ENCODE results near the gene SLC9A9. TPM values are rescaled to one million over a fixed set of nuclear protein-coding genes. Genes with fewer than 3 reads are reported as not detected.

Gene SLC9A9
- total and polyA plus RNA-seq, 2 donors from 2014 or later = 3.7 to 16.5 TPM

- Histone ChIP-seq H3K9me3 (ENCODE audit: control insufficient read depth in 2 of 3, insufficient read depth in 1 of 3, low read length in 3 of 3) (no peaks in the 10 kb centered on the region), H3K27me3 (ENCODE audit: control insufficient read depth, insufficient read depth, low read length) (no peaks in the 10 kb centered on the region), H3K4me1 (ENCODE audit: control insufficient read depth in 2 of 3, insufficient read depth in 2 of 3, low read depth in 1 of 3, low read length in 3 of 3) (no peaks in the 10 kb centered on the region), H3K36me3 (ENCODE audit: control insufficient read depth in 2 of 3, insufficient read depth in 3 of 3, low read length in 3 of 3) (no peaks in the 10 kb centered on the region), H3K9ac (ENCODE audit: low read length in 3 of 3) (no peak overlapping the region), H3K4me3 (ENCODE audit: low read length in 3 of 3) (no peak overlapping the region), H3K27ac (ENCODE audit: low read depth in 2 of 2, low read length in 2 of 2) (no peak overlapping the region)
- FAIRE-seq = no peak
- intact Hi-C loops (cut with DNase I) = no loop called here
- TF ChIP-seq CTCF (IDR thresholded peaks at IDR 0.05; ENCODE audit: borderline replicate concordance, extremely low read depth, insufficient read depth) = no peak
- no peak for DNase-seq
These were observed 6.9 kb upstream of the SLC9A9 start for GRCh38 chr3:143855183-143855582.

- no peak for DNase-seq
- no peaks in the 10 kb centered on the region for H3K9me3 ChIP-seq (ENCODE audit: control insufficient read depth in 2 of 3, insufficient read depth in 1 of 3, low read length in 3 of 3)
- H3K4me3 ChIP-seq (ENCODE audit: low read length in 3 of 3) = no peak overlapping the region
- intact Hi-C loops (cut with DNase I) = no loop called here
- no peak overlapping the region for H3K27ac ChIP-seq (ENCODE audit: low read depth in 2 of 2, low read length in 2 of 2)
- H3K36me3 ChIP-seq (ENCODE audit: control insufficient read depth in 2 of 3, insufficient read depth in 3 of 3, low read length in 3 of 3) = no peaks in the 10 kb centered on the region
- TF ChIP-seq CTCF (IDR thresholded peaks at IDR 0.05; ENCODE audit: borderline replicate concordance, extremely low read depth, insufficient read depth) = no peak
- no peak for FAIRE-seq
- no peaks in the 10 kb centered on the region for H3K27me3 ChIP-seq (ENCODE audit: control insufficient read depth, insufficient read depth, low read length)
- no peak overlapping the region for H3K9ac ChIP-seq (ENCODE audit: low read length in 3 of 3)
- H3K4me1 ChIP-seq (ENCODE audit: control insufficient read depth in 2 of 3, insufficient read depth in 2 of 3, low read depth in 1 of 3, low read length in 3 of 3) = no peaks in the 10 kb centered on the region
These were observed 3.2 kb upstream of the SLC9A9 start for GRCh38 chr3:143851331-143852017.

GRCh38 chr3:143850877-143851276 is 2.6 kb upstream of the SLC9A9 start:
- Histone ChIP-seq H3K4me3 (ENCODE audit: low read length in 3 of 3) (no peak overlapping the region), H3K9ac (ENCODE audit: low read length in 3 of 3) (no peak overlapping the region), H3K27me3 (ENCODE audit: control insufficient read depth, insufficient read depth, low read length) (no peaks in the 10 kb centered on the region), H3K4me1 (ENCODE audit: control insufficient read depth in 2 of 3, insufficient read depth in 2 of 3, low read depth in 1 of 3, low read length in 3 of 3) (no peaks in the 10 kb centered on the region), H3K9me3 (ENCODE audit: control insufficient read depth in 2 of 3, insufficient read depth in 1 of 3, low read length in 3 of 3) (no peaks in the 10 kb centered on the region), H3K27ac (ENCODE audit: low read depth in 2 of 2, low read length in 2 of 2) (no peak overlapping the region), H3K36me3 (ENCODE audit: control insufficient read depth in 2 of 3, insufficient read depth in 3 of 3, low read length in 3 of 3) (no peaks in the 10 kb centered on the region)
- DNase-seq = no peak
- intact Hi-C loops (cut with DNase I) = no loop called here
- no peak for TF ChIP-seq CTCF (IDR thresholded peaks at IDR 0.05; ENCODE audit: borderline replicate concordance, extremely low read depth, insufficient read depth)
- FAIRE-seq = no peak
